HTR-8/SVneo (cell line): ENCODE measurements around the gene IFT81.

Experiments
- DNase-seq: peaks from one replicate; pipeline ENCODE4 v3.0.0; 2011; ENCODE audit warnings: low spot score, mixed read lengths; ENCODE audit not compliant: insufficient read length
- FAIRE-seq: peaks from 2 replicates; lab custom pipeline; 2011; peaks lifted over from hg19 to GRCh38; lab: Jason Lieb, UNC

The IFT81 gene

GRCh38 chr12:110266381-110266960 lies 142.3 kb downstream of the IFT81 start:
- FAIRE-seq (no peak), DNase-seq (no peak)

- FAIRE-seq (no peak), DNase-seq (no peak)
Observed at GRCh38 chr12:110266980-110267620, 142.9 kb downstream of the IFT81 start.
